ENCODE data around the gene CACNG4.

Gene CACNG4

GRCh38 chr17:67008101-67008500 is 43.6 kb downstream of the CACNG4 start:
- Histone ChIP-seq H3K36me3 (ENCODE audit: control insufficient read depth, low read length) (no peaks in the 10 kb centered on the region), H3K27me3 (ENCODE audit: control insufficient read depth, low read length) (peaks cover 23% of the 10 kb centered on the region), H3F3A (ENCODE audit: control insufficient read depth, insufficient read depth) (no peaks in the 10 kb centered on the region), H3K79me2 (ENCODE audit: control insufficient read depth, low read length) (no peaks in the 10 kb centered on the region), H3K4me2 (ENCODE audit: low read length) (no peak overlapping the region), H3K4me1 (ENCODE audit: control insufficient read depth, low read length) (0 out of 2 replicates have a peak, but pooled peaks cover 4% of the 10 kb centered on the region), H3K9me3 (ENCODE audit: control insufficient read depth, insufficient read depth, low read length) (no peaks in the 10 kb centered on the region), H3K4me3 (ENCODE audit: low read length) (no peak overlapping the region), H3K9me2 (replicated peaks; ENCODE audit: control insufficient read depth, low read length) (no peaks in the 10 kb centered on the region), H3K27ac (ENCODE audit: low read depth, low read length) (no peak overlapping the region), H4K20me1 (ENCODE audit: control insufficient read depth, insufficient read depth, low read depth, low read length) (no peaks in the 10 kb centered on the region)
- TF ChIP-seq CTCF (IDR thresholded peaks at IDR 0.05; ENCODE audit: low read depth, low read length, poor library complexity, severe bottlenecking), result no peak
- no peak for TF ChIP-seq EZH2phosphoT487 (IDR thresholded peaks at IDR 0.05; ENCODE audit: borderline replicate concordance, low read length)

- Histone ChIP-seq H3K4me2 (ENCODE audit: low read length) (no peak overlapping the region), H3K36me3 (ENCODE audit: control insufficient read depth, low read length) (no peaks in the 10 kb centered on the region)
- TF ChIP-seq EZH2phosphoT487 (IDR thresholded peaks at IDR 0.05; ENCODE audit: borderline replicate concordance, low read length) (no peak), CTCF (IDR thresholded peaks at IDR 0.05; ENCODE audit: low read depth, low read length, poor library complexity, severe bottlenecking) (no peak)
Measured at GRCh38 chr17:67011527-67012175, 47.1 kb downstream of the CACNG4 start.

GRCh38 chr17:67013891-67014290 is 49.4 kb downstream of the CACNG4 start:
- TF ChIP-seq EZH2phosphoT487 (IDR thresholded peaks at IDR 0.05; ENCODE audit: borderline replicate concordance, low read length), result no peak
- TF ChIP-seq CTCF (IDR thresholded peaks at IDR 0.05; ENCODE audit: low read depth, low read length, poor library complexity, severe bottlenecking), result no peak
- Histone ChIP-seq H3K27me3 (ENCODE audit: control insufficient read depth, low read length) (peaks cover 8% of the 10 kb centered on the region; the same call in 1 of the 2 replicates), H3K79me2 (ENCODE audit: control insufficient read depth, low read length) (no peaks in the 10 kb centered on the region), H3K27ac (ENCODE audit: low read depth, low read length) (no peak overlapping the region), H3K4me3 (ENCODE audit: low read length) (no peak overlapping the region), H3F3A (ENCODE audit: control insufficient read depth, insufficient read depth) (no peaks in the 10 kb centered on the region), H3K36me3 (ENCODE audit: control insufficient read depth, low read length) (no peaks in the 10 kb centered on the region), H4K20me1 (ENCODE audit: control insufficient read depth, insufficient read depth, low read depth, low read length) (no peaks in the 10 kb centered on the region), H3K9me3 (ENCODE audit: control insufficient read depth, insufficient read depth, low read length) (no peaks in the 10 kb centered on the region), H3K4me1 (ENCODE audit: control insufficient read depth, low read length) (0 out of 2 replicates have a peak, but pooled peaks cover 4% of the 10 kb centered on the region), H3K4me2 (ENCODE audit: low read length) (no peak overlapping the region), H3K9me2 (replicated peaks; ENCODE audit: control insufficient read depth, low read length) (no peaks in the 10 kb centered on the region)

More at GRCh38 chr17:67011527-67012175, 47.1 kb downstream of the CACNG4 start:
- Histone ChIP-seq H3K9me2 (replicated peaks; ENCODE audit: control insufficient read depth, low read length) (no peaks in the 10 kb centered on the region), H3K27ac (ENCODE audit: low read depth, low read length) (no peak overlapping the region), H3K79me2 (ENCODE audit: control insufficient read depth, low read length) (no peaks in the 10 kb centered on the region), H3F3A (ENCODE audit: control insufficient read depth, insufficient read depth) (no peaks in the 10 kb centered on the region), H3K27me3 (ENCODE audit: control insufficient read depth, low read length) (peaks cover 8% of the 10 kb centered on the region; the same call in 1 of the 2 replicates), H3K4me1 (ENCODE audit: control insufficient read depth, low read length) (0 out of 2 replicates have a peak, but pooled peaks cover 4% of the 10 kb centered on the region), H3K4me3 (ENCODE audit: low read length) (no peak overlapping the region), H3K9me3 (ENCODE audit: control insufficient read depth, insufficient read depth, low read length) (no peaks in the 10 kb centered on the region), H4K20me1 (ENCODE audit: control insufficient read depth, insufficient read depth, low read depth, low read length) (no peaks in the 10 kb centered on the region)
